WTC11 (cell line): Measurements from ENCODE around the gene AP4S1.

ENCODE experiments used
- CTCF ChIP-seq: fragments of 200-600 bp; IDR thresholded peaks from 2 replicates; pipeline ENCODE4 v1.8.0; 2022; ENCODE audit warnings: antibody characterized with exemption
- ELF4 ChIP-seq: sonication (generic); formaldehyde crosslinking; IDR thresholded peaks from 2 replicates; pipeline ENCODE4 v1.8.1; 2022; ENCODE audit warnings: low read depth, mild to moderate bottlenecking, moderate library complexity, missing genetic modification reagents
- FOXP4 ChIP-seq: sonication (generic); formaldehyde crosslinking; IDR thresholded peaks from 2 replicates; pipeline ENCODE4 v1.8.0; 2022; ENCODE audit warnings: mild to moderate bottlenecking, missing genetic modification reagents
- JUN ChIP-seq: sonication (generic); formaldehyde crosslinking; IDR thresholded peaks from 2 replicates; pipeline ENCODE4 v1.8.0; 2023; ENCODE audit warnings: mild to moderate bottlenecking, missing genetic modification reagents
- MAX ChIP-seq: sonication (generic); formaldehyde crosslinking; IDR thresholded peaks from 2 replicates; pipeline ENCODE4 v1.8.0; 2022; ENCODE audit warnings: mild to moderate bottlenecking, missing genetic modification reagents
- MXD4 ChIP-seq: fragments of 250-450 bp; sonication (Bioruptor Pico); IDR thresholded peaks from 2 replicates; pipeline ENCODE4 v1.8.0; 2021; ENCODE audit warnings: mild to moderate bottlenecking, moderate library complexity, borderline replicate concordance
- RELA ChIP-seq: sonication (generic); formaldehyde crosslinking; IDR thresholded peaks from 2 replicates; pipeline ENCODE4 v1.8.1; 2022; ENCODE audit warnings: missing genetic modification reagents, mild to moderate bottlenecking, borderline replicate concordance
- SOX15 ChIP-seq: fragments of 250-450 bp; sonication (Bioruptor Pico); IDR thresholded peaks from 2 replicates; pipeline ENCODE4 v1.9.0; 2021; ENCODE audit warnings: mild to moderate bottlenecking
- SP1 ChIP-seq: sonication (generic); formaldehyde crosslinking; conservative IDR thresholded peaks from 2 replicates; pipeline ENCODE4 v1.8.1; 2022; ENCODE audit warnings: missing genetic modification reagents
- TCF7 ChIP-seq: sonication (generic); formaldehyde crosslinking; IDR thresholded peaks from 2 replicates; pipeline ENCODE4 v1.8.0; 2022; ENCODE audit warnings: mild to moderate bottlenecking, low read depth, missing genetic modification reagents, moderate library complexity
- ZBTB21 ChIP-seq: sonication (generic); formaldehyde crosslinking; IDR thresholded peaks from 2 replicates; pipeline ENCODE4 v1.8.1; 2023; ENCODE audit warnings: mild to moderate bottlenecking, missing genetic modification reagents, borderline replicate concordance
- ZNF423 ChIP-seq: fragments of 250-450 bp; sonication (Bioruptor Pico); IDR thresholded peaks from 2 replicates; pipeline ENCODE4 v2.1.2; 2022; ENCODE audit warnings: mild to moderate bottlenecking, moderate library complexity
- ZNF512 ChIP-seq: sonication (generic); formaldehyde crosslinking; IDR thresholded peaks from 2 replicates; pipeline ENCODE4 v1.8.1; 2022; ENCODE audit warnings: missing genetic modification reagents, borderline replicate concordance

- TF ChIP-seq MXD4 (CRISPR knock-in tag), result no peak
- TF ChIP-seq CTCF, result no peak
- TF ChIP-seq FOXP4, result no peak
- TF ChIP-seq SOX15 (CRISPR knock-in tag), result no peak
- TF ChIP-seq MAX, result no peak
- no peak for TF ChIP-seq JUN
- TF ChIP-seq TCF7 (CRISPR knock-in tag), result no peak
- no peak for TF ChIP-seq ZNF423 (CRISPR knock-in tag)
- TF ChIP-seq SP1, result no peak
- no peak for TF ChIP-seq ZNF512 (CRISPR knock-in tag)
- no peak for TF ChIP-seq RELA (CRISPR knock-in tag)
- TF ChIP-seq ELF4 (CRISPR knock-in tag), result no peak
- TF ChIP-seq ZBTB21 (CRISPR knock-in tag), result no peak
These were observed 36.9 kb upstream of the AP4S1 start for GRCh38 chr14:30988509-30988908.
